KOPT-K1 (cell line): ENCODE data around the gene THADA.

Source experiments
- H3K27ac ChIP-seq: fragments of 200-600 bp; sonication (generic); 2 replicates; pipeline ENCODE4 v1.5.1; 2016; ENCODE audit warnings: antibody characterized with exemption, mild to moderate bottlenecking, low read depth, low read length; ENCODE audit not compliant: poor library complexity, severe bottlenecking
- H3K36me3 ChIP-seq: fragments of 200-600 bp; sonication (generic); 2 replicates; pipeline ENCODE4 v1.5.1; 2017; ENCODE audit warnings: antibody characterized with exemption, mild to moderate bottlenecking, low read length, moderate library complexity; ENCODE audit not compliant: insufficient read depth
- H3K9me3 ChIP-seq: fragments of 200-600 bp; sonication (generic); 2 replicates; pipeline ENCODE4 v1.5.1; 2017; ENCODE audit warnings: antibody characterized with exemption, low read length, mild to moderate bottlenecking; ENCODE audit not compliant: insufficient read depth, poor library complexity, severe bottlenecking

The THADA gene

DNA sequence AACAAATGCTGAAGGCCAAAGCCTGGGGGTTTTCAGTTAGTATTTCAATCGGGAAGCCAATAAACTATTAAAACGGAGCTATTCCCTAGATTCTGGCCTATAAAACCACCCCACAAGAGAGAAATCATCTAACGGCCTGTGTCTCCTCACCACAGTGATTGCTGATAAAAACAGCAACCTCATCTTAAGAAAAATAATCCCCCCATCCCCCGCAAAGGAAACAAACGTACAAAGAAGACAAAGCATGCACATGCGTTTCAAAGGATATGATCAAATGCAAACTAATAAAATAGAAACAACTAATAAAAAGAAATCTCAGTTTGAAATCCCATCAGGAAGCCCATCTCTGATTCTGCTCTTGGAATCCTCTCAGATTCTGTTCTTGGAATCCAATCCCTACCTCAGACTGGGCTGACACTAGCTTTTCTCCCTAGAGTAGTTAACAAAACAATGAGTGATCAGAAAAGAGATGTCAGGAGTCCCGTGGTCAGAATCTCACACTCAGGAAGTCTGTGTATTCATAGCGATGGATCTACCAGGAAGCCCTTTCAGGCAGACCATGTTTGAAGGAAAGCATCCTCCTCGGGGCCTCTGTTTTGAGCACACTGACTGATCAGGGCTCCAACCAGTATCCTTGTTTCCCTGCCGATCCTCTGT is 150.7 kb downstream of the THADA start:
- peak overlapping the region; percentile 3 for H3K27ac ChIP-seq
- H3K36me3 ChIP-seq, result peaks cover 6% of the 10 kb centered on the region; the same call in 1 of the 2 replicates
- H3K9me3 ChIP-seq, result no peaks in the 10 kb centered on the region

GRCh38 chr2:43443282-43443681 is 152.6 kb downstream of the THADA start:
- Histone ChIP-seq H3K27ac (no peak overlapping the region), H3K9me3 (no peaks in the 10 kb centered on the region), H3K36me3 (peaks cover 6% of the 10 kb centered on the region; the same call in 1 of the 2 replicates)

DNA sequence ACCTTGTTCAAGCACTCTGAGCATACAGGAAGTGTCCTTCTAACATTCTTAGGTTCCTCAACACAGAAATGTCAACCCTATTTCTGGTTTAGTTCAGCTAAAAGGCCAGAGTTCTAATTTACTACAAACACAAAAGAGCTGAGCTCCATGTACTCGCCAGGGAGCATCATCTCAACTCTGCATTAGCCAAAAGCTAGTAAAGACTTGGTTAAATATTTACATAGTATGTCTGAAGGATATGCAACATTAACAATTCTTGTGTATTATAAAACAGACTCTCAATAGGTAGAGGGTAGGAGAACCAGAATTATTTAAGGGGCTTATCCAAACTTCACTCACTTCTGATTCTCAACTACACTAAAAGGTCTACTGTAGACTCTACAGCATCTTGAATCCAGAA is 154.6 kb downstream of the THADA start:
- H3K36me3 ChIP-seq, result peaks cover 1% of the 10 kb centered on the region; the same call in 1 of the 2 replicates
- no peaks in the 10 kb centered on the region for H3K9me3 ChIP-seq
- H3K27ac ChIP-seq, result no peak overlapping the region

DNA sequence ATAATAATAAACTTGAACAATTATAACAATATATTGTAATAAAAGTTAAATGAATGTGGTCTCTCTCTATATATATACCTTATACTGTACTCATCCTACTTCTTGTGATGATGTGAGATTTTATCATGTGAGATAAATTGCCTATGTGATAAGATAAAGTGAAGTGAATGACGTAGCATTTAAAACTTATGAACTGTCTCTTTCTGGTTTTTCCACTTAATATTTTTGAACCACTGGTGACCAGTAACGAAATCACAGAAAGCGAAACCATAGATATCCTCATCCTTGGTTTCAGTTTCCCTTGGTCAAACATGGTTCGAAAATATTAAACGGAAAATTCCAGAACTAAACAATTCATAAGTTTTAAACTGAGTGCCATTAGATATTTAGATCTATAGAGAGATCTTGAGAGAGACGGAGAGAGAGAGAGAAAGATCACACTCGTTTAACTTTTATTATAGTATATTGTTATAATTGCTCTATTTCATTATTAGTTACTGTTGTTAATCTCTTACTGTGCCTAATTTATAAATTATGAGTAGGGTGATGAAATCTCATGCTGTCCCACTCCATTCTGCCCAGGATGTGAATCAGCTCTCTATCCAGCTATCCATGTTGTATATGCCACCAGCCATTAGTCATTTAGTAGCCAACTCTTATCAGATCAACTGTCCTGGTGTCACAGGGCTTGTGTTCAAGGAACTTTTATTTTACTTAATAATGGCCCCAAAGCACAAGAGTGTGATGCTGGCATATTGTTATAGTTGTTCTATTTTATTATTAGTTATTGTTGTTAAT is 156.8 kb downstream of the THADA start:
- Histone ChIP-seq H3K9me3 (no peaks in the 10 kb centered on the region), H3K27ac (no peak overlapping the region), H3K36me3 (no peaks in the 10 kb centered on the region)

DNA sequence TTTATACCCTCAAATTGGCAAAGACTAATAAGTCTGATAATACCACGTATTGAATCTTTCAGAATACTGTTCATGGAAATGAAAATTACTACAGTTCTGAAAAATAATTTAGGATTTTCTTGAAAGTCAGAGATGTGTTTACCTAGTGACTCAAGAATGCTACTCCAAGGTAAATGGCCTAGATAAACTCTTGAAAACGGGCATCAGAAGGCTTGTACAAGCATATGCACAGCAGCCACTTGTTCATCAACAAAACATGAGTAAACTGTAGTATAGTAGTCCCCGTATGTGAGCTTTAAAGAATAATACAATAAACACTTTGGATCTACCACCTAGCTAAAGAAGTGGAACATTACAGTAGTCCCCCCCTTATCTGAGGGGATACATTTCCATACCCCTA is 157.5 kb downstream of the THADA start:
- H3K36me3 ChIP-seq, result no peaks in the 10 kb centered on the region
- H3K27ac ChIP-seq, result no peak overlapping the region
- no peaks in the 10 kb centered on the region for H3K9me3 ChIP-seq

DNA sequence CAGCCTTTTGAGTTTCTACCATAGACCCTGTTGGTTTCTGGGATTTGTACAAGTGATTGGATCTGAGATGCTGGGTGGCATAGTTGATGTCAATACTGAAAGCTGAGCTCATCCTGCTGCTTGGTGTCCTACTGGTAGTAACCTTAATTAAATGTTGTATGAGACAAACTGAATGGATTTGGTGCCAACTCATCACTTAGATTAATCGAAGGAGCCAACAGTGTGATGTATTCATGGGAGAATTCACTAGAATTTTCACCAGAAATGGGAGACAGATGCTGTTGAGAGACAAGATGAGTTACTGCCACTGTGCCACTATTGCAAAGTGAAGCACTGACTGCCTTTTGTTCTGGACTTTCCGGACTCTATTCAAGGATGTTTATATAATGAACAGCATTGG is 158.5 kb downstream of the THADA start:
- H3K36me3 ChIP-seq, result no peaks in the 10 kb centered on the region
- H3K27ac ChIP-seq, result no peak overlapping the region
- no peaks in the 10 kb centered on the region for H3K9me3 ChIP-seq

DNA sequence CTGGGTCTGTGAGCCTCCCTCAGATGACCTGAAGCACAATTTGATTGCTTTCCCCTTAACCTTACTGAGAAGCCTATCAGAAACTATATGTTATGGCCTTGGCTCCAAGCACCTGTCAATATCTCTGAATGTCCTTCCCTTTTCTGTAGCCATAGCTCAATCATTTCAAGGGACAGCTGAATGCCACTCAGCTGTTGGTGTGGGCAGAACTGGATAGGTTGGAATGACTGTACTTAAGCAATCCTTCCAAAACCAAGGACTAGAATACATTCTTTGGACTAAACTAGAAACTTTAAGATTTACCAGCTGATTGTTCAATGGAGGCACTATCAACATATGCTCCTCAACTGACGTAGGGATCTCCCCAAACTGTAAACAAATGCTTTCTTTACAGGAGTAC is 159.4 kb downstream of the THADA start:
- Histone ChIP-seq H3K9me3 (no peaks in the 10 kb centered on the region), H3K27ac (no peak overlapping the region), H3K36me3 (no peaks in the 10 kb centered on the region)

DNA sequence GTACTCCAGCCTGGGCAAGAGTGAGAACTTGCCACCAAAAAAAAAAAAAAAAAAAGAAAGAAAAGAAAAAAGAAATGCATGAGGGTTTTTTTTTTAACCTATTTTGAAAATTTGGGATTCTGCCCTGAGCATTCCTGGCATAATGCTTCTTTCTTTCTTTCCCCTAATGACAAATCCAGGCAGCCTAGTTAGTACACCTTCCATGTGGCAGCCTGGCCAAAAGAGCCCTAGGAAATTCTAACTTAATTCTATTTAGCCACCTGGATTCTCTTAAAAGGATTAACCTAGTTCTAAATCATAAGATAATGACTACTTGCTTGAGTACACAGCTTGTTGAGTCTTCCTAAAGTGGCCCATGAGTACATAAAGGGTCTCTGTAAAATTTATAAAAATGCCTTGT is 160.1 kb downstream of the THADA start:
- H3K27ac ChIP-seq, result no peak overlapping the region

GRCh38 chr2:43430489-43430888 is 165.3 kb downstream of the THADA start:
- H3K36me3 ChIP-seq, result 0 out of 2 replicates have a peak, but pooled peaks cover 6% of the 10 kb centered on the region
- no peak overlapping the region for H3K27ac ChIP-seq

More for the DNA sequence above, 160.1 kb downstream of the THADA start:
- Histone ChIP-seq H3K9me3 (no peaks in the 10 kb centered on the region), H3K36me3 (no peaks in the 10 kb centered on the region)

DNA sequence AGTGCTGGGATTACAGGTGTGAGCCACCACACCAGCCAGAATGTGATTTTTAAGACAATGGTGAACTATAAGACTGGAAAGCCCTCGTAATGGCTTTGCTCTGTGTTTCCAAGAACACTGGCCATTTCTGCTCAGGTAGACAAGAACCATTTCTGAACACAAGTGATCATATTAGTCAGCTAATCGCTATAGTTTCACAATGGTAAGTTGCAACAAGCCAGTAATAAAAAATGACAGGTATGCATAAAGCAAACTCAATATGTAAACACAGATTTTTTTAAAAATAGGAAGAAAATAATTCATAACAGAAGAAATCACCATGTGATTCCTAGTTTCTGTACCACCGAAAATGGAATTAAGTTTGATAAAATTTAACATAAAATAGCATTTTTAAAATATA is 166.5 kb downstream of the THADA start:
- Histone ChIP-seq H3K36me3 (0 out of 2 replicates have a peak, but pooled peaks cover 6% of the 10 kb centered on the region), H3K9me3 (no peaks in the 10 kb centered on the region), H3K27ac (no peak overlapping the region)

More at GRCh38 chr2:43430489-43430888, 165.3 kb downstream of the THADA start:
- H3K9me3 ChIP-seq, result no peaks in the 10 kb centered on the region

GRCh38 chr2:43427032-43427424 is 168.8 kb downstream of the THADA start:
- Histone ChIP-seq H3K9me3 (no peaks in the 10 kb centered on the region), H3K27ac (peak overlapping the region; percentile 65), H3K36me3 (0 out of 2 replicates have a peak, but pooled peaks cover 6% of the 10 kb centered on the region)

DNA sequence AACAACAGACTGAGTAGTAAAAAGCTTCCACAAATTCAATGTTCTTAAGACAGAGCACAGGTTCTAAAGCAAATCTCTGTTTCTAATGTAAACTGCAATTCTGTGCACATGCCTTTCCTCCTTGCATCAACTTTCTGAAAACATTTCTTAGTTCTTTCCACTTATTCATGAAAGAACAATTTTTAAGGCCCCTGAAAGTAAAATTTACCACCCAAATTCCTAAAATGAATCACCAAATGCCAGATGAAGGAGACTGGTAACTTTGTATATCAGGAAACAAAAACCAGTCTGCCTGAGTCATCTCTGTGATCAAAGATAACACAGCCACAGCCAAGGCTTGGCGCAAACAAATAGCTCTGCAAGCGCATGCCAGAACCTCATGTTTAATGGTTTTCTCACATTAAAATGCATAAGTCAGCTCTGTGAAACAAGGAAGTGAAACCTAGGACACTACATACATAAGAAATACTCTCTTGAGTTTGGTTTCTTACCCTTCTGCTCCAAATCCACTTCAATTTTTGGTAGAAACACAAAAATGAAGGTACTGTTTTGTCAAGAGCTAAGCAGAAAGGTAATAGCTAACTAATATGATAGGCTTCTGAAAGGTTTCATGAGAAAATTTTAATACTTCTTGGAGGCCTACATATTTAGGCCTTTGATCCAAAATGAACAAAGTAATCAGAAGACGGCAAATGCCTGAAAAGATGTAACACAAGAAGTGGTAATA is 169.4 kb downstream of the THADA start:
- Histone ChIP-seq H3K27ac (peak overlapping the region; percentile 65), H3K36me3 (0 out of 2 replicates have a peak, but pooled peaks cover 6% of the 10 kb centered on the region), H3K9me3 (no peaks in the 10 kb centered on the region)

DNA sequence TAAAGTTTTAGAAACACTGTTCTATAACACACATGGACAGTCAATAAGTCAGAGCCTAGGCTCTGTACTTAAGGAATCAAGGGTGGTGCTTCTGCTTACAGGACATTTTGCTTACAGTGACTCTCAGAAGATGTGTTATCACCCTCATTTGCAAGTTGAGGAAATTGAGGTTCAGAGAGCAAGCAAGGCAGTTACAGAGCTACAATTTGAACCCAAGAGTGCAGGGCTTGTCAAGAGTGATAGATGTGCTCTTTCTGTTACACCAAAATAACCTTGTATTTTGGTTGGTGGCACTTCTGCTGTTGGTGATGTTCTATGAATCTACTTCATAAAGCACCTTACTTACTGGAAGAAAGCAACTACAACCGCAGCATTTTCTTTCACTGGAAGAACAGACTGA is 170.2 kb downstream of the THADA start:
- Histone ChIP-seq H3K36me3 (0 out of 2 replicates have a peak, but pooled peaks cover 6% of the 10 kb centered on the region), H3K9me3 (no peaks in the 10 kb centered on the region), H3K27ac (peak overlapping the region; percentile 65)

- 0 out of 2 replicates have a peak, but pooled peaks cover 6% of the 10 kb centered on the region for H3K36me3 ChIP-seq
- H3K27ac ChIP-seq, result no peak overlapping the region
- H3K9me3 ChIP-seq, result no peaks in the 10 kb centered on the region
Measured at GRCh38 chr2:43424262-43425207, 171.3 kb downstream of the THADA start.
